OCI-LY1 (cell line): ENCODE results near the gene ZCCHC7.

Experiments used
- H2AFZ ChIP-seq: fragments of 200-600 bp; sonication (generic), shearing (Covaris generic); 2 replicates; pipeline ENCODE4 v1.6.0; 2014; ENCODE audit warnings: antibody characterized with exemption, mild to moderate bottlenecking, low read length
- H3F3A ChIP-seq: fragments of 200-600 bp; sonication (generic), shearing (Covaris generic); 2 replicates; pipeline ENCODE4 v1.6.0; 2014; ENCODE audit warnings: mild to moderate bottlenecking, antibody characterized with exemption, low read length, moderate library complexity; ENCODE audit not compliant: insufficient read depth
- H3K27ac ChIP-seq: fragments of 200-600 bp; sonication (generic); 2 replicates; pipeline ENCODE4 v1.5.1; 2014; ENCODE audit warnings: low read length, mixed run types, mild to moderate bottlenecking, low read depth; ENCODE audit not compliant: poor library complexity, severe bottlenecking
- H3K27me3 ChIP-seq: fragments of 200-600 bp; sonication (generic); 2 replicates; pipeline ENCODE4 v1.6.0; 2014; ENCODE audit warnings: antibody characterized with exemption, mild to moderate bottlenecking, low read length, moderate library complexity; ENCODE audit not compliant: insufficient read depth
- H3K36me3 ChIP-seq: fragments of 200-600 bp; sonication (generic); 2 replicates; pipeline ENCODE4 v1.6.1; 2014; ENCODE audit warnings: mild to moderate bottlenecking, antibody characterized with exemption, low read length, moderate library complexity, mixed read lengths; ENCODE audit not compliant: insufficient read depth
- H3K4me1 ChIP-seq: fragments of 200-600 bp; sonication (generic); 2 replicates; pipeline ENCODE4 v1.5.1; 2014; ENCODE audit warnings: mild to moderate bottlenecking, low read length, moderate library complexity; ENCODE audit not compliant: insufficient read depth, severe bottlenecking
- H3K4me2 ChIP-seq: fragments of 200-600 bp; sonication (generic), shearing (Covaris generic); 2 replicates; pipeline ENCODE4 v1.6.1; 2014; ENCODE audit warnings: low read length
- H3K4me3 ChIP-seq: fragments of 200-600 bp; sonication (generic); 2 replicates; pipeline ENCODE4 v1.5.1; 2014; ENCODE audit warnings: low read length, low read depth, mild to moderate bottlenecking, mixed read lengths; ENCODE audit not compliant: poor library complexity, severe bottlenecking
- H3K79me2 ChIP-seq: fragments of 200-600 bp; shearing (Covaris generic); 2 replicates; pipeline ENCODE4 v1.6.1; 2016; ENCODE audit warnings: mixed run types, low read length, mixed read lengths; ENCODE audit not compliant: insufficient read depth
- H3K9ac ChIP-seq: fragments of 200-600 bp; sonication (generic), shearing (Covaris generic); 2 replicates; pipeline ENCODE4 v1.6.1; 2014; ENCODE audit warnings: mild to moderate bottlenecking, low read length, mixed read lengths
- H3K9me2 ChIP-seq: fragments of 200-600 bp; sonication (generic), shearing (Covaris generic); 2 replicates; pipeline ENCODE4 v1.6.1; 2014; ENCODE audit warnings: low read depth, mild to moderate bottlenecking, low read length, mixed read lengths
- H3K9me3 ChIP-seq: fragments of 200-600 bp; shearing (Covaris generic); 2 replicates; pipeline ENCODE4 v1.6.1; 2014; ENCODE audit warnings: low read length, mixed read lengths
- H4K20me1 ChIP-seq: fragments of 200-600 bp; sonication (generic), shearing (Covaris generic); 2 replicates; pipeline ENCODE4 v1.6.0; 2016; ENCODE audit warnings: mild to moderate bottlenecking, low read length; ENCODE audit not compliant: insufficient read depth
- EZH2 ChIP-seq: fragments of 200-600 bp; sonication (generic), shearing (Covaris generic); IDR thresholded peaks from 2 replicates; pipeline ENCODE4 v1.8.0; 2017; ENCODE audit warnings: borderline replicate concordance, mixed run types, mild to moderate bottlenecking, antibody characterized with exemption, low read length, moderate library complexity, mixed read lengths
- TF ChIP-seq, protein P1 (sequence below): fragments of 200-600 bp; sonication (generic), shearing (Covaris generic); IDR thresholded peaks from 2 replicates; pipeline ENCODE4 v1.5.1; 2017; ENCODE audit warnings: mild to moderate bottlenecking, antibody characterized with exemption, low read length, moderate library complexity, mixed read lengths

ZCCHC7 gene

DNA sequence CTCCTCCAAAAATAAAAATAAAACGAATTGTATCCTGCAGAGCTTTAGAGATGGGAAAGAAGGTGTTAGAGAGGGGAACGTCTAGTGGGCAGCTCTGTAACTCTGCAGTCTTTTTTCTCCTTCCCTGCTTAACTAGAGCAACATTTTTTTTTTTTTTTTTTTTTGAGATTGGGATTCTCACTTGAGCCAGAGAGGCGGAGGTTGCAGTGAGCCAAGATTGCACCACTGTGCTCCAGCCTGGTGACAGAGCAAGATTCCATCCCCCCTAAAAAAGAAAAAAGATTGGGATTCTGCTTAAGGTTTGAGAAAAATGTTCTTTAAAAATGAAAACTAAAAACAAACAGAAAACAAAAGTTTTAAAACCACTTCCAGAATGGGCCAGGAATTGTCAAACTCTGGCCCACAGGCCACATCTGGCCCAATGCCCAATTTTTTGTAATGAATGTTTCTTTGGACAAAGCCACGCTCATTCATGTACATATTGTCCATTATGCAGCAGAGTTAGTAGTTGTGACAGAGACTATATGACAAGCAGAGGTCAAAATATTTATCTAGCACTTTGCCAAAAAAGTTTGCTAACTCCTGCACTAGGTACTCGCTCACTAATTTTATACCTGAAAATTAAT, 98.5 kb downstream of the ZCCHC7 start:
- no peak for TF ChIP-seq EZH2
- TF ChIP-seq, protein P1, sequence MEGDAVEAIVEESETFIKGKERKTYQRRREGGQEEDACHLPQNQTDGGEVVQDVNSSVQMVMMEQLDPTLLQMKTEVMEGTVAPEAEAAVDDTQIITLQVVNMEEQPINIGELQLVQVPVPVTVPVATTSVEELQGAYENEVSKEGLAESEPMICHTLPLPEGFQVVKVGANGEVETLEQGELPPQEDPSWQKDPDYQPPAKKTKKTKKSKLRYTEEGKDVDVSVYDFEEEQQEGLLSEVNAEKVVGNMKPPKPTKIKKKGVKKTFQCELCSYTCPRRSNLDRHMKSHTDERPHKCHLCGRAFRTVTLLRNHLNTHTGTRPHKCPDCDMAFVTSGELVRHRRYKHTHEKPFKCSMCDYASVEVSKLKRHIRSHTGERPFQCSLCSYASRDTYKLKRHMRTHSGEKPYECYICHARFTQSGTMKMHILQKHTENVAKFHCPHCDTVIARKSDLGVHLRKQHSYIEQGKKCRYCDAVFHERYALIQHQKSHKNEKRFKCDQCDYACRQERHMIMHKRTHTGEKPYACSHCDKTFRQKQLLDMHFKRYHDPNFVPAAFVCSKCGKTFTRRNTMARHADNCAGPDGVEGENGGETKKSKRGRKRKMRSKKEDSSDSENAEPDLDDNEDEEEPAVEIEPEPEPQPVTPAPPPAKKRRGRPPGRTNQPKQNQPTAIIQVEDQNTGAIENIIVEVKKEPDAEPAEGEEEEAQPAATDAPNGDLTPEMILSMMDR: no peak
- Histone ChIP-seq H3K79me2 (peaks cover 66% of the 10 kb centered on the region), H3K9me3 (no peaks in the 10 kb centered on the region), H3K27me3 (no peaks in the 10 kb centered on the region), H3K36me3 (peaks cover 56% of the 10 kb centered on the region; the same call in 1 of the 2 replicates), H3F3A (no peaks in the 10 kb centered on the region), H3K4me1 (peaks cover 2% of the 10 kb centered on the region), H3K27ac (no peak overlapping the region), H3K4me3 (no peak overlapping the region), H2AFZ (no peak overlapping the region), H3K9me2 (no peaks in the 10 kb centered on the region), H4K20me1 (no peaks in the 10 kb centered on the region), H3K4me2 (no peak overlapping the region), H3K9ac (no peak overlapping the region)

DNA sequence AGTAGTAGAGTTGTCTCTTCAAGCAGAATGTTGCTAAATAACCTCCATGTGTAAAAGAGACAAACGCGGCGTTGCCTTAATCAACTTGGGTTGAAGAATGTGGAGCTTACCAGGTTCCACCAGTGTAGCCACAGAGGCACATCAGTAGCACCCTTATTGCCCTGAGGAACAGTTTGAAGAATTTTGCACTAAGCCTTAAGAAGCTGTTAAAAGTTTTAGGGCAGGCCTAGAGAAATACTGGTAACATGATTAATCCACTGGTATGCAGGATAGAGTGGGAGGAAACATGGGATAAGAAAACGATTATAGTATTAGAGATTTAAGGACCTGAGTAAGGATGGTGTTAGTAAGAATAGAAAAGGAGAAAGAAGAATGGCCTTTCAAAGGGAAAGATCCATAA, 100.6 kb downstream of the ZCCHC7 start:
- H3K4me1 ChIP-seq: no peaks in the 10 kb centered on the region
- no peak overlapping the region for H3K27ac ChIP-seq
- 0 out of 2 replicates have a peak, but pooled peaks cover 1% of the 10 kb centered on the region for H3F3A ChIP-seq
- H3K9ac ChIP-seq: no peak overlapping the region
- peaks cover 60% of the 10 kb centered on the region for H3K79me2 ChIP-seq
- no peak overlapping the region for H3K4me3 ChIP-seq
- H3K9me2 ChIP-seq: no peaks in the 10 kb centered on the region
- H3K4me2 ChIP-seq: no peak overlapping the region
- no peaks in the 10 kb centered on the region for H3K9me3 ChIP-seq
- peaks cover 54% of the 10 kb centered on the region; the same call in 1 of the 2 replicates for H3K36me3 ChIP-seq
- H3K27me3 ChIP-seq: no peaks in the 10 kb centered on the region
- no peak for TF ChIP-seq EZH2
- TF ChIP-seq, protein P1: no peak
- H2AFZ ChIP-seq: no peak overlapping the region
- H4K20me1 ChIP-seq: no peaks in the 10 kb centered on the region

DNA sequence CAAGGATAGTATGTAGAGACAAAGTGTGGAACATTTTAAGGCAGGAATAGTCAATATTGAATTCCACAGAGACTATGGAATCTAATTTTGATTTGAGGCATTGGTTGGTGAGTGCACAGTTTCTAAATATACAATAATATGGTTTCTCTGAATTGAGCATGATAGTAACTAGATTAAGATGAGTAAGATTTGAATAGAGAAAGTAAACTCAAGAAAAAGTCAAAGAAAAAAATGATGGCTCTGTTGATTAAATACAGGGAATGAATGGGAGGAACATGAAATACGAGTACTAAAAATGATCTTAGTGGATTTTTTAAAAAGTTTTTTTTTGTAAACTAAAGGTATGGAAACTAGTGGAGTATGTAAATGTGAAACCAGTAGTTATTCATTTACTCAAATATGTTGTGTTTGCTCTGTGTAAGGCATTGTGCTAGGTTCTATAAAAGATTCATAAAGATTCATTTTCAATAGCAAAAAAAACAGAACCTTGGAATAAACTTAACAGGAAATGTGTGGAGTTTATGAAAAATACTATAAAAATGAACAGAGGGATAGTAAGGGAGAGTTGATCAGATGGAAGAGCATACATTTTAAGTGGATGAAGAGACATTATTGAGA, 101.2 kb downstream of the ZCCHC7 start:
- TF ChIP-seq, protein P1: no peak
- TF ChIP-seq EZH2: no peak
- Histone ChIP-seq H3K27ac (no peak overlapping the region), H4K20me1 (no peaks in the 10 kb centered on the region), H3K36me3 (peaks cover 52% of the 10 kb centered on the region; the same call in 1 of the 2 replicates), H3K27me3 (no peaks in the 10 kb centered on the region), H3K9ac (no peak overlapping the region), H2AFZ (no peak overlapping the region), H3K9me3 (no peaks in the 10 kb centered on the region), H3F3A (0 out of 2 replicates have a peak, but pooled peaks cover 5% of the 10 kb centered on the region), H3K9me2 (no peaks in the 10 kb centered on the region), H3K4me1 (no peaks in the 10 kb centered on the region), H3K4me3 (no peak overlapping the region), H3K4me2 (no peak overlapping the region), H3K79me2 (peaks cover 65% of the 10 kb centered on the region)
